Neural cell (in vitro differentiated cells): ENCODE data around the gene TYW1. TPM values are rescaled to one million over a fixed set of nuclear protein-coding genes. Genes with fewer than 3 reads are reported as not detected.

Experiments
- H2AFZ ChIP-seq: fragments of 200-600, 300-800 bp; sonication (generic), shearing (Covaris generic); 2 replicates; pipeline ENCODE4 v1.6.0; 2014; ENCODE audit warnings: low read depth, mild to moderate bottlenecking, antibody characterized with exemption, low read length, moderate library complexity
- H3F3A ChIP-seq: fragments of 200-600 bp; shearing (Covaris generic); 2 replicates; pipeline ENCODE4 v1.6.1; 2016; ENCODE audit warnings: mild to moderate bottlenecking, moderate library complexity, mixed read lengths, antibody characterized with exemption, low read length; ENCODE audit not compliant: insufficient read depth, poor library complexity, severe bottlenecking
- H3K27ac ChIP-seq: fragments of 200-600, 300-800 bp; sonication (generic), shearing (Covaris generic); 2 replicates; pipeline ENCODE4 v1.5.1; 2014; ENCODE audit warnings: mild to moderate bottlenecking, low read length, moderate library complexity
- H3K27me3 ChIP-seq: fragments of 300-800, 200-600 bp; sonication (generic), shearing (Covaris generic); 2 replicates; pipeline ENCODE4 v1.6.0; 2014; ENCODE audit warnings: mild to moderate bottlenecking, low read depth, low read length, moderate library complexity; ENCODE audit not compliant: insufficient read depth
- H3K36me3 ChIP-seq: fragments of 300-800, 200-600 bp; sonication (generic), shearing (Covaris generic); 2 replicates; pipeline ENCODE4 v1.5.1; 2014; ENCODE audit warnings: mild to moderate bottlenecking, antibody characterized with exemption, low read length, moderate library complexity; ENCODE audit not compliant: insufficient read depth
- H3K4me2 ChIP-seq: fragments of 300-800, 200-600 bp; sonication (generic), shearing (Covaris generic); 2 replicates; pipeline ENCODE4 v1.6.0; 2014; ENCODE audit warnings: mild to moderate bottlenecking, low read length
- H3K4me3 ChIP-seq: fragments of 300-800, 200-600 bp; sonication (generic), shearing (Covaris generic); 2 replicates; pipeline ENCODE4 v1.5.1; 2014; ENCODE audit warnings: mild to moderate bottlenecking, low read length, moderate library complexity
- H3K79me2 ChIP-seq: fragments of 200-600 bp; shearing (Covaris generic); replicated peaks from 2 replicates; pipeline ENCODE4 v1.6.0; 2014; ENCODE audit warnings: mild to moderate bottlenecking, low read length, moderate library complexity; ENCODE audit not compliant: insufficient read depth
- H3K9ac ChIP-seq: fragments of 300-800, 200-600 bp; sonication (generic), shearing (Covaris generic); 2 replicates; pipeline ENCODE4 v1.6.1; 2016; ENCODE audit warnings: mild to moderate bottlenecking, low read length, mixed read lengths
- H3K9me2 ChIP-seq: fragments of 200-600 bp; shearing (Covaris generic); 2 replicates; pipeline ENCODE4 v1.6.1; 2016; ENCODE audit warnings: mild to moderate bottlenecking, low read length, mixed read lengths; ENCODE audit not compliant: insufficient read depth
- H3K9me3 ChIP-seq: fragments of 200-600, 300-800 bp; sonication (generic), shearing (Covaris generic); 2 replicates; pipeline ENCODE4 v1.6.1; 2016; ENCODE audit warnings: mild to moderate bottlenecking, mixed run types, low read length, moderate library complexity, mixed read lengths
- H4K20me1 ChIP-seq: fragments of 200-600 bp; shearing (Covaris generic); 2 replicates; pipeline ENCODE4 v1.6.1; 2016; ENCODE audit warnings: mild to moderate bottlenecking, mixed run types; ENCODE audit not compliant: insufficient read depth
- EP300 ChIP-seq: fragments of 450-650 bp; conservative IDR thresholded peaks from 2 replicates; pipeline ENCODE4 v1.6.1; 2014; ENCODE audit warnings: antibody characterized with exemption, mild to moderate bottlenecking, moderate library complexity; ENCODE audit not compliant: poor library complexity, severe bottlenecking
- EZH2 ChIP-seq: fragments of 200-600, 300-800 bp; shearing (Covaris generic), sonication (generic); IDR thresholded peaks from 2 replicates; pipeline ENCODE4 v1.6.1; 2014; ENCODE audit warnings: antibody characterized with exemption, low read length, borderline replicate concordance, mild to moderate bottlenecking; ENCODE audit not compliant: insufficient read depth, poor library complexity, severe bottlenecking
- MXI1 ChIP-seq: fragments of 450-650 bp; conservative IDR thresholded peaks from 2 replicates; pipeline ENCODE4 v1.6.1; 2014; ENCODE audit warnings: antibody characterized with exemption, mild to moderate bottlenecking; ENCODE audit not compliant: poor library complexity, severe bottlenecking
- POLR2AphosphoS5 ChIP-seq: IDR thresholded peaks from 2 replicates; pipeline ENCODE4 v1.6.1; 2012
- RAD21 ChIP-seq: fragments of 450-650 bp; conservative IDR thresholded peaks from 2 replicates; pipeline ENCODE4 v1.6.1; 2014; ENCODE audit warnings: antibody characterized with exemption, mild to moderate bottlenecking, moderate library complexity
- SMC3 ChIP-seq: fragments of 450-650 bp; conservative IDR thresholded peaks from 2 replicates; pipeline ENCODE4 v1.6.1; 2014; ENCODE audit warnings: antibody characterized with exemption, mild to moderate bottlenecking, moderate library complexity; ENCODE audit not compliant: poor library complexity
- TAF1 ChIP-seq: IDR thresholded peaks from 2 replicates; pipeline ENCODE4 v1.6.1; 2012; ENCODE audit warnings: low read depth
- polyA plus RNA-seq: library from polyadenylated mRNA; depleted of rRNA; stranded (reverse); fragments of >200 nt; gene quantifications from 2 replicates; pipeline ENCODE4 v1.2.3, GENCODE V29; 2014
- TF ChIP-seq, protein P1 (sequence below): IDR thresholded peaks from 2 replicates; pipeline ENCODE4 v1.6.1; 2012; ENCODE audit warnings: borderline replicate concordance
- TF ChIP-seq, protein P2 (sequence below): fragments of 450-650 bp; IDR thresholded peaks from 2 replicates; pipeline ENCODE4 v1.5.1; 2014; ENCODE audit warnings: antibody characterized with exemption, mild to moderate bottlenecking, moderate library complexity; ENCODE audit not compliant: poor library complexity, severe bottlenecking

TYW1 gene
- polyA plus RNA-seq, 1 donor from 2014 or later = 14.9 TPM

DNA sequence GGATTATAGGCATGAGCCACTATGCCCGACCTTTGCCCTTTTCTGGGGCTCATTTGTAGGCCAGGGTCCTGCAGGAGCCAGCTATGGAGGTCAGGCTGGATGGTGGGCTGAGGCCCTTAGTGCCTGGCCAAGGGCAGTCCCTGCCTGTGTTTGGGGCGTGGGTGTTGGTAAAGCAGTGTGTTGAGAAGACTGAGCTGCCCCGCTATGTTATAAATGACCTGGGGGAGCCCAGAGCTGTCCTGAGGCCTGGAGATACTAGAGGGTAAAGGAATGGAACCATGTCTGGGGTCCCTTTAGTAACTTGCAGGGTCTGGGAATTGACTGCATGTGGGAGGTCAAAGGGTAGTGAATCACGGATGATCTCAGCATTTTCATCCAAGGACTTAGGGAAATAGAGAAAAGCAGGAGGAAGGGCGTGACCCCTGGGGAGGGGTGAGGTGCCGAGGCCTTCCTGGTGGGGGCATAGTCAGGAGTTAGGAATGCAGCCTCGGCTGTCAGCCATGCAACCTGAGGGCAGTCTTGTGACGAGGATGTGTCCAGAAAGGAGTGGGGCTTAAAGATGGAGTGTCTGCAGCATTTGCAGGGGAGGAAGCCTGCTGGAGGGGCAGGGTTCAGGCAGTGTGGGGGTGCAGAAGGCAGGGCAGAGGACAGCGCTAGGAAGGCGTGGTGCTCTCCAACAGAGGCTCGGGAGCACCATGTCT, 44.1 kb upstream of the TYW1 start:
- TF ChIP-seq MXI1 = no peak
- TF ChIP-seq, protein P1, sequence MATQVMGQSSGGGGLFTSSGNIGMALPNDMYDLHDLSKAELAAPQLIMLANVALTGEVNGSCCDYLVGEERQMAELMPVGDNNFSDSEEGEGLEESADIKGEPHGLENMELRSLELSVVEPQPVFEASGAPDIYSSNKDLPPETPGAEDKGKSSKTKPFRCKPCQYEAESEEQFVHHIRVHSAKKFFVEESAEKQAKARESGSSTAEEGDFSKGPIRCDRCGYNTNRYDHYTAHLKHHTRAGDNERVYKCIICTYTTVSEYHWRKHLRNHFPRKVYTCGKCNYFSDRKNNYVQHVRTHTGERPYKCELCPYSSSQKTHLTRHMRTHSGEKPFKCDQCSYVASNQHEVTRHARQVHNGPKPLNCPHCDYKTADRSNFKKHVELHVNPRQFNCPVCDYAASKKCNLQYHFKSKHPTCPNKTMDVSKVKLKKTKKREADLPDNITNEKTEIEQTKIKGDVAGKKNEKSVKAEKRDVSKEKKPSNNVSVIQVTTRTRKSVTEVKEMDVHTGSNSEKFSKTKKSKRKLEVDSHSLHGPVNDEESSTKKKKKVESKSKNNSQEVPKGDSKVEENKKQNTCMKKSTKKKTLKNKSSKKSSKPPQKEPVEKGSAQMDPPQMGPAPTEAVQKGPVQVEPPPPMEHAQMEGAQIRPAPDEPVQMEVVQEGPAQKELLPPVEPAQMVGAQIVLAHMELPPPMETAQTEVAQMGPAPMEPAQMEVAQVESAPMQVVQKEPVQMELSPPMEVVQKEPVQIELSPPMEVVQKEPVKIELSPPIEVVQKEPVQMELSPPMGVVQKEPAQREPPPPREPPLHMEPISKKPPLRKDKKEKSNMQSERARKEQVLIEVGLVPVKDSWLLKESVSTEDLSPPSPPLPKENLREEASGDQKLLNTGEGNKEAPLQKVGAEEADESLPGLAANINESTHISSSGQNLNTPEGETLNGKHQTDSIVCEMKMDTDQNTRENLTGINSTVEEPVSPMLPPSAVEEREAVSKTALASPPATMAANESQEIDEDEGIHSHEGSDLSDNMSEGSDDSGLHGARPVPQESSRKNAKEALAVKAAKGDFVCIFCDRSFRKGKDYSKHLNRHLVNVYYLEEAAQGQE = no peak
- no peak for TF ChIP-seq EP300
- TF ChIP-seq EZH2 = no peak
- no peak for TF ChIP-seq RAD21
- TF ChIP-seq, protein P2, sequence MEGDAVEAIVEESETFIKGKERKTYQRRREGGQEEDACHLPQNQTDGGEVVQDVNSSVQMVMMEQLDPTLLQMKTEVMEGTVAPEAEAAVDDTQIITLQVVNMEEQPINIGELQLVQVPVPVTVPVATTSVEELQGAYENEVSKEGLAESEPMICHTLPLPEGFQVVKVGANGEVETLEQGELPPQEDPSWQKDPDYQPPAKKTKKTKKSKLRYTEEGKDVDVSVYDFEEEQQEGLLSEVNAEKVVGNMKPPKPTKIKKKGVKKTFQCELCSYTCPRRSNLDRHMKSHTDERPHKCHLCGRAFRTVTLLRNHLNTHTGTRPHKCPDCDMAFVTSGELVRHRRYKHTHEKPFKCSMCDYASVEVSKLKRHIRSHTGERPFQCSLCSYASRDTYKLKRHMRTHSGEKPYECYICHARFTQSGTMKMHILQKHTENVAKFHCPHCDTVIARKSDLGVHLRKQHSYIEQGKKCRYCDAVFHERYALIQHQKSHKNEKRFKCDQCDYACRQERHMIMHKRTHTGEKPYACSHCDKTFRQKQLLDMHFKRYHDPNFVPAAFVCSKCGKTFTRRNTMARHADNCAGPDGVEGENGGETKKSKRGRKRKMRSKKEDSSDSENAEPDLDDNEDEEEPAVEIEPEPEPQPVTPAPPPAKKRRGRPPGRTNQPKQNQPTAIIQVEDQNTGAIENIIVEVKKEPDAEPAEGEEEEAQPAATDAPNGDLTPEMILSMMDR = no peak
- TF ChIP-seq SMC3 = no peak

DNA sequence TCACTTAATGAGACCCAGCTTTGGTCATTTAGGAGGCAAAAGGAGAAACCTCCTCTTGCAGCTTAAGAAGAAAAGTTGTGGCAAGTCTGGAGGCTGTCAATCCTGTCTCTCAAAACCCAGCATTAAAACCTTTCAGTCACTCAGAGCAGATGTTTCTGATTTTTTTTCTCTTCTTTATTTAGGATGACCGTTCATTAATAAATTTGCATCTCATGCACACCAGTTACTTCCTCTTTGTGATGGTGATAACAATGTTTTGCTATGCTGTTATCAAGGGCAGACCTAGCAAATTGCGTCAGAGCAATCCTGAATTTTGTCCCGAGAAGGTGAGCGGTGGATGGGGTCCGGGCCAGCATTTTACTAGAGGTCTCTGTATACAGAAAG, 43.6 kb upstream of the TYW1 start:
- no peaks in the 10 kb centered on the region for H3K27me3 ChIP-seq
- peaks cover 4% of the 10 kb centered on the region for H3K36me3 ChIP-seq
- no peaks in the 10 kb centered on the region for H3K9me2 ChIP-seq
- no peak overlapping the region for H3K4me2 ChIP-seq
- no peaks in the 10 kb centered on the region for H4K20me1 ChIP-seq
- H2AFZ ChIP-seq = no peak overlapping the region
- H3K9ac ChIP-seq = no peak overlapping the region
- H3F3A ChIP-seq = no peaks in the 10 kb centered on the region
- H3K27ac ChIP-seq = no peak overlapping the region
- TF ChIP-seq, protein P2 = no peak
- TF ChIP-seq RAD21 = no peak
- TF ChIP-seq EZH2 = no peak
- TF ChIP-seq SMC3 = no peak
- no peak for TF ChIP-seq EP300
- no peak for TF ChIP-seq MXI1
- TF ChIP-seq TAF1 = no peak
- TF ChIP-seq POLR2AphosphoS5 = no peak
- TF ChIP-seq, protein P1 = no peak
- no peaks in the 10 kb centered on the region for H3K79me2 ChIP-seq
- no peaks in the 10 kb centered on the region for H3K9me3 ChIP-seq
- no peak overlapping the region for H3K4me3 ChIP-seq

More for the DNA sequence above, 44.1 kb upstream of the TYW1 start:
- Histone ChIP-seq H3K4me2 (no peak overlapping the region), H3K27ac (no peak overlapping the region), H4K20me1 (no peaks in the 10 kb centered on the region), H3K79me2 (no peaks in the 10 kb centered on the region), H3K9me3 (no peaks in the 10 kb centered on the region), H3K4me3 (no peak overlapping the region), H3K36me3 (peaks cover 4% of the 10 kb centered on the region), H3K9me2 (no peaks in the 10 kb centered on the region), H2AFZ (no peak overlapping the region), H3K9ac (no peak overlapping the region), H3F3A (no peaks in the 10 kb centered on the region), H3K27me3 (no peaks in the 10 kb centered on the region)
